Hepatocyte (in vitro differentiated cells): ENCODE results near the gene PAFAH2. TPM values are rescaled to one million over a fixed set of nuclear protein-coding genes. Genes with fewer than 3 reads are reported as not detected.

ENCODE experiments used
- DNase-seq: peaks from one replicate; pipeline ENCODE4 v3.0.0-alpha.2; 2016; ENCODE audit warnings: low spot score
- H2AFZ ChIP-seq: fragments of 200-600 bp; sonication (generic); 2 replicates; pipeline ENCODE4 v1.6.0; 2016; ENCODE audit warnings: antibody characterized with exemption, mild to moderate bottlenecking
- H3K27ac ChIP-seq: fragments of 200-600 bp; sonication (generic); 2 replicates; pipeline ENCODE4 v1.5.1; 2016; ENCODE audit warnings: mild to moderate bottlenecking
- H3K27me3 ChIP-seq: fragments of 200-600 bp; sonication (generic); 2 replicates; pipeline ENCODE4 v1.6.1; 2016
- H3K36me3 ChIP-seq: fragments of 200-600 bp; sonication (generic); replicated peaks from 2 replicates; pipeline ENCODE4 v1.5.1; 2016; ENCODE audit warnings: low read depth; ENCODE audit not compliant: insufficient read depth
- H3K4me1 ChIP-seq: fragments of 200-600 bp; sonication (generic); 2 replicates; pipeline ENCODE4 v1.5.1; 2016; ENCODE audit warnings: mild to moderate bottlenecking, moderate library complexity; ENCODE audit not compliant: insufficient read depth
- H3K4me2 ChIP-seq: fragments of 200-600 bp; sonication (generic); 2 replicates; pipeline ENCODE4 v1.6.0; 2016
- H3K4me3 ChIP-seq: fragments of 200-600 bp; sonication (generic); 2 replicates; pipeline ENCODE4 v1.5.1; 2016; ENCODE audit warnings: mild to moderate bottlenecking
- H3K79me2 ChIP-seq: fragments of 200-600 bp; sonication (generic); 2 replicates; pipeline ENCODE4 v1.6.0; 2017; ENCODE audit warnings: mild to moderate bottlenecking
- H3K9me2 ChIP-seq: fragments of 200-600 bp; sonication (generic); replicated peaks from 2 replicates; pipeline ENCODE4 v1.6.0; 2017; ENCODE audit warnings: mild to moderate bottlenecking; ENCODE audit not compliant: insufficient read depth
- H3K9me3 ChIP-seq: fragments of 200-600 bp; sonication (generic); 2 replicates; pipeline ENCODE4 v1.5.1; 2016; ENCODE audit warnings: low read depth, mild to moderate bottlenecking
- H4K20me1 ChIP-seq: fragments of 200-600 bp; sonication (generic); 2 replicates; pipeline ENCODE4 v1.6.0; 2016; ENCODE audit warnings: mild to moderate bottlenecking; ENCODE audit not compliant: insufficient read depth, poor library complexity, severe bottlenecking
- EZH2 ChIP-seq: fragments of 200-600 bp; sonication (generic); IDR thresholded peaks from 2 replicates; pipeline ENCODE4 v1.6.1; 2016; ENCODE audit warnings: antibody characterized with exemption, mild to moderate bottlenecking, borderline replicate concordance
- EZH2phosphoT487 ChIP-seq: fragments of 200-600 bp; sonication (generic); IDR thresholded peaks from one replicate; pipeline ENCODE4 v1.6.1; 2018; ENCODE audit warnings: antibody characterized with exemption, mild to moderate bottlenecking, low read depth, moderate library complexity; ENCODE audit not compliant: unreplicated experiment, severe bottlenecking
- whole genome bisulfite sequencing: methylation state at CpG from one replicate; pipeline ENCODE4 v1.1.6; 2016; ENCODE audit warnings: low lambda C conversion rate; ENCODE audit errors: missing lambda C conversion rate; 5-methylcytosine and 5-hydroxymethylcytosine counted together
- polyA plus RNA-seq: library from polyadenylated mRNA; unstranded; fragments of >200 nt; fragmentation: Nextera tagmentation; extraction: Ambion mirVana; gene quantifications from 2 replicates; pipeline ENCODE4 v1.2.1, GENCODE V29; 2016
- total RNA-seq: library from RNA; depleted of rRNA; stranded (reverse); fragments of >200 nt; gene quantifications from 2 replicates; pipeline ENCODE4 v1.2.3, GENCODE V29; 2014
- TF ChIP-seq, protein P1 (sequence below): fragments of 200-600 bp; sonication (generic); IDR thresholded peaks from 2 replicates; pipeline ENCODE4 v1.5.1; 2016; ENCODE audit warnings: antibody characterized with exemption, mild to moderate bottlenecking; ENCODE audit not compliant: poor library complexity

Gene PAFAH2
- total and polyA plus RNA-seq, 2 experiments from 2014 or later, result 22.7 to 24.6 TPM

DNA sequence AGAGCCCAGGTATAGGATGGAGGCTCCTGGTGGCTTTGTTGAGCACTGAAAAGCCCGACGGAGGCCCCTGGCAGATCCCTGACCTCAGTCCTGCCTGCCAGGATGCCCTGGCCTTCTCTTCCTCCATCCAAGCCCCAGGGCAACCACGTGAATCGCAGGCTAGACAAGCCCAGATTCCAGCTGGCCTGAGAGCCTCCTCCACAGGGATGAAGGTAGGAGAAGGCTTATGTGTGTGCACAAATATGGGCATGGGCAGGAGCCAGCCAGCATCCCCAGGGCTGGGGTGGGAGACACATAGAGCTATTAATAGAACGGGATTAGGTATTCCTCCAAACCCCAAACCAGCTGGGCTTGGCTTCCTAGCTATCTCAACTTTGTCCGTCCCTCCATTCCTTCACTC is 19.7 kb upstream of the PAFAH2 start:
- H3K79me2 ChIP-seq, result no peaks in the 10 kb centered on the region
- no peaks in the 10 kb centered on the region for H3K9me2 ChIP-seq
- H4K20me1 ChIP-seq, result no peaks in the 10 kb centered on the region
- H3K9me3 ChIP-seq, result no peaks in the 10 kb centered on the region
- no peak overlapping the region for H3K4me3 ChIP-seq
- no peak overlapping the region for H3K4me2 ChIP-seq
- H3K27ac ChIP-seq, result no peak overlapping the region
- 62% methylated on average over 6 of the region's 6 CpGs for WGBS
- no peaks in the 10 kb centered on the region for H3K36me3 ChIP-seq
- H2AFZ ChIP-seq, result no peak overlapping the region
- no peaks in the 10 kb centered on the region for H3K27me3 ChIP-seq
- TF ChIP-seq EZH2 (no peak), EZH2phosphoT487 (no peak)
- TF ChIP-seq, protein P1, sequence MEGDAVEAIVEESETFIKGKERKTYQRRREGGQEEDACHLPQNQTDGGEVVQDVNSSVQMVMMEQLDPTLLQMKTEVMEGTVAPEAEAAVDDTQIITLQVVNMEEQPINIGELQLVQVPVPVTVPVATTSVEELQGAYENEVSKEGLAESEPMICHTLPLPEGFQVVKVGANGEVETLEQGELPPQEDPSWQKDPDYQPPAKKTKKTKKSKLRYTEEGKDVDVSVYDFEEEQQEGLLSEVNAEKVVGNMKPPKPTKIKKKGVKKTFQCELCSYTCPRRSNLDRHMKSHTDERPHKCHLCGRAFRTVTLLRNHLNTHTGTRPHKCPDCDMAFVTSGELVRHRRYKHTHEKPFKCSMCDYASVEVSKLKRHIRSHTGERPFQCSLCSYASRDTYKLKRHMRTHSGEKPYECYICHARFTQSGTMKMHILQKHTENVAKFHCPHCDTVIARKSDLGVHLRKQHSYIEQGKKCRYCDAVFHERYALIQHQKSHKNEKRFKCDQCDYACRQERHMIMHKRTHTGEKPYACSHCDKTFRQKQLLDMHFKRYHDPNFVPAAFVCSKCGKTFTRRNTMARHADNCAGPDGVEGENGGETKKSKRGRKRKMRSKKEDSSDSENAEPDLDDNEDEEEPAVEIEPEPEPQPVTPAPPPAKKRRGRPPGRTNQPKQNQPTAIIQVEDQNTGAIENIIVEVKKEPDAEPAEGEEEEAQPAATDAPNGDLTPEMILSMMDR, result no peak
- no peak for DNase-seq
- no peaks in the 10 kb centered on the region for H3K4me1 ChIP-seq

DNA sequence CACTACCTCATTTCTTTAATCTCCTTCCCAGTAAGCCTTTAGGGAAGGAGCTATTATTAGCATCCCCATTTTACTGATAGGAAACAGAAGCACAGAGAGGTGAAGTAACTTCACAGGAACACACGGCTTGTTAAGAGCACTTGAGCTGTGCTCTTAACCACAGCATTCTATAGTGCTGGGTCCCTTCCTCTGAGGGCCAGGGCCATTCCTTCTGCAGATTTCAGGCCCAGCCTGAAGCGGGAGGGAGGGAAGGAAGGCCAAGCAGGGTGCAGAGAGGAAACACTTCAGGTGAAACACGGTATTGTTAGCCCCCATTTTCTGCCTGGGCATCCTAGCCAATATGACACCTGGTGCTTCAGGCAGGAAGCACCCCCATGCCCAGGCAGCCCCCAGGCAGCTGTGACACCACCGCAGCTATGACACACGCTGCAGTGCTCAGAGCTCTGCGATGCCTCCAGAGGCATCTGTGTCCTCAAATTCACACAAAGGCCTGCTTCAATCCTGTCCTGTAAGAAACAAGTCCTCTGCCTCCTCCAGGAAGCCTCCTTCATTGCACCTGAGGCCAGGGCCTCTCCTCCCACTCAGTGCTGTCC is 19.2 kb upstream of the PAFAH2 start:
- WGBS, result 81% methylated on average over 6 of the region's 6 CpGs
- no peak overlapping the region for H3K4me2 ChIP-seq
- H3K36me3 ChIP-seq, result no peaks in the 10 kb centered on the region
- no peaks in the 10 kb centered on the region for H3K4me1 ChIP-seq
- H3K79me2 ChIP-seq, result no peaks in the 10 kb centered on the region
- no peaks in the 10 kb centered on the region for H3K9me2 ChIP-seq
- no peaks in the 10 kb centered on the region for H3K9me3 ChIP-seq
- H3K27ac ChIP-seq, result no peak overlapping the region
- H3K4me3 ChIP-seq, result no peak overlapping the region
- no peak overlapping the region for H2AFZ ChIP-seq
- TF ChIP-seq EZH2phosphoT487 (no peak), EZH2 (no peak)
- TF ChIP-seq, protein P1, result no peak
- DNase-seq, result no peak
- H3K27me3 ChIP-seq, result no peaks in the 10 kb centered on the region
- no peaks in the 10 kb centered on the region for H4K20me1 ChIP-seq

DNA sequence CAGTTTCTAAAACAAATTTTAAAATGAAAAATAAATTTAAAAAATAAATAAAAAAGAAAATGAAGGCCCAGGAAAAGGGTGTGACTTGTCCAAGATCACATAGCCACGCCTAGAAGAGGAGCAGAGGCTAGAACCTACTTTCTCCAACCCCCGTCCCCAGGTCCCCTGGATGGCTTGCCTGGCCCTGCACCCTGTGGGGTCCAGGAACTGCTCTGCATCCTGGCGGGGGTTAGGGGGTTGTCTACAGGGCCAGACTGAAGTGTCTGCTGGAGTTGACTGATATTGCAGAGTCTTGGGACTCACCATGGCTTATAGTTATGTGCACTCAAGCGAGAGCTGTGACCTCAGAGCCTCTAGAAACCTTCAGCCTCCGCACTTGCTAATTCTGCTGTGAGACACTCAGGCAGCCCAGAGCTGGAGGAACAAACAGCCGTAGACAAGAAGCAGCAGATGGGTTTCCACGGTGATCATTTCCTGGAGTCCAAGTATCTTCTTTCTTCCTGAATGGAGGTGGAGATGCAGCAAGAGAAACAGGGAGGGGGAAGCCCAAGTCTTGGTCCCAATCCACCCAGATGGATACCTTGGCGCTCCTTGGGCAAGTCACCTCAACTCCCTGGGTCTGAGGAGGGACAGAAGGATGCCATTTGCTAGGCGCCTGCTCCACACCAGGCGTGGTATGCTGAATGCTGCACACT is 18.5 kb upstream of the PAFAH2 start:
- TF ChIP-seq EZH2phosphoT487 (no peak), EZH2 (no peak)
- TF ChIP-seq, protein P1, result no peak
- no peak overlapping the region for H3K4me2 ChIP-seq

More for the DNA sequence above, 18.5 kb upstream of the PAFAH2 start:
- no peaks in the 10 kb centered on the region for H4K20me1 ChIP-seq
- H3K9me2 ChIP-seq, result no peaks in the 10 kb centered on the region
- no peaks in the 10 kb centered on the region for H3K4me1 ChIP-seq
- no peaks in the 10 kb centered on the region for H3K79me2 ChIP-seq
- 84% methylated on average over 10 of the region's 10 CpGs for WGBS
- H3K4me3 ChIP-seq, result no peak overlapping the region
- H3K27ac ChIP-seq, result no peak overlapping the region
- no peaks in the 10 kb centered on the region for H3K36me3 ChIP-seq
- no peak overlapping the region for H2AFZ ChIP-seq
- H3K9me3 ChIP-seq, result no peaks in the 10 kb centered on the region
- DNase-seq, result no peak
- no peaks in the 10 kb centered on the region for H3K27me3 ChIP-seq
